ENCODE data around the gene RENBP. TPM values are rescaled to one million over a fixed set of nuclear protein-coding genes. Genes with fewer than 3 reads are reported as not detected.

The RENBP gene
- total RNA-seq, 1 donor, result 11.1 TPM

DNA sequence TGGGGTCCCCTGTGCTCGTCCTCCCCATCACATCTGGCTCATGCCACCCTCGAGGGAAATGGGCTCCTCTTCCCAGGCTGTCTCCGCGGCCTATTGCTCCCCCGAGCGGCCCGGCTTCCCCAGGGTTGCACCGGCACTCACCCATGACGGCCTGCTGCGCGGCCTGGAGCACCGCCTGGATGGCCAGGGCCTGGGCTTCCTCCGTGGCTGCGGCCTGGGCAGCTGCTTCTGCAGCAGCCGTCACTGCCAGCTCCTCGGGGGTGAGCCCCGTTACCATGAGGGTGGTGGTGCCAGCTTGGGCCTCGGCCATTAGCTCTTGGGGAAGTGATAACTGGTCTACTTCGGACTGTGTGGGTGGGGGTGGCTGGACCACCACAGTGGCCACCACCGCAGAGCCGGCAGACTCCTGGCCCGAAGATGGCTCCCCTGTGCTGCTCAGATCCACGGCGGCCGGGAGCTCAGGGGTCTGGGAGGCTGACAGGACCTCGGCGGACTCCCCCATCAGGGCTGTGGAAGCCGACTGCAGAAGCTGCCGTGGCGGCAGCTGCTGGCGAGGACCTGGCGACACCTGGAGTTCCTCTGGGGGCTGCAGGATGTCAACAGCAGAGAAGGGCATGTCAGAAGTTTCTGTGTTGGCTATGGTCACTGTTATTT lies 8.1 kb upstream of the RENBP start:
- Histone ChIP-seq H3K4me1 (ENCODE audit: insufficient read depth, low read length) (peaks cover 5% of the 10 kb centered on the region), H3K9me3 (ENCODE audit: low read depth, low read length) (no peaks in the 10 kb centered on the region), H3K27me3 (ENCODE audit: insufficient read depth, low read length) (no peaks in the 10 kb centered on the region), H3K4me3 (ENCODE audit: low read length) (no peak overlapping the region)

GRCh38 chrX:153951683-153952372 lies 7.4 kb upstream of the RENBP start:
- no peaks in the 10 kb centered on the region for H3K9me3 ChIP-seq (ENCODE audit: low read depth, low read length)
- peaks cover 9% of the 10 kb centered on the region for H3K4me1 ChIP-seq (ENCODE audit: insufficient read depth, low read length)
- H3K27me3 ChIP-seq (ENCODE audit: insufficient read depth, low read length), result no peaks in the 10 kb centered on the region
- H3K4me3 ChIP-seq (ENCODE audit: low read length), result no peak overlapping the region

DNA sequence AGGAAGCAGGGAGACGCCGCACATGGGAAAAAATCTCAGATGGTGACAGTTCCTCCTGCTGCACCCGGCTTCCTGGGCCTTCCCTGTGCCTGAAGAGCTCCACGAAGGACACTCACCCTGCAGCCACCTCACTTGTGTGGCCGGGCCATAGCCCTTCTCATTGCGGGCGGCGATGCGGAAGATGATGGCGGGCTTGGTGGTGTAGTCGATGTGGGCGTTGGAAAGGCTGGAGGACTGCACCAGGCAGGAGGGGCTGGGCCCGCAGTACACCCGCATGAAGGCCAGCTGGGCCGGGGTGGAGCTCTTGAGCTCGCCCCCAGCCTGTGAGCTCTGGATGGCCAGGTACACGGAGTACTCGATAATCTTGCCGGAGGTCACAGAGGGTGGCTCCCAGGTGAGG lies 5.7 kb upstream of the RENBP start:
- peaks cover 12% of the 10 kb centered on the region for H3K4me1 ChIP-seq (ENCODE audit: insufficient read depth, low read length)
- H3K27me3 ChIP-seq (ENCODE audit: insufficient read depth, low read length), result no peaks in the 10 kb centered on the region
- no peak overlapping the region for H3K4me3 ChIP-seq (ENCODE audit: low read length)
- no peaks in the 10 kb centered on the region for H3K9me3 ChIP-seq (ENCODE audit: low read depth, low read length)

GRCh38 chrX:153948847-153949805 lies 4.7 kb upstream of the RENBP start:
- no peaks in the 10 kb centered on the region for H3K9me3 ChIP-seq (ENCODE audit: low read depth, low read length)
- no peak overlapping the region for H3K4me3 ChIP-seq (ENCODE audit: low read length)
- H3K27me3 ChIP-seq (ENCODE audit: insufficient read depth, low read length), result no peaks in the 10 kb centered on the region
- peaks cover 13% of the 10 kb centered on the region for H3K4me1 ChIP-seq (ENCODE audit: insufficient read depth, low read length)

DNA sequence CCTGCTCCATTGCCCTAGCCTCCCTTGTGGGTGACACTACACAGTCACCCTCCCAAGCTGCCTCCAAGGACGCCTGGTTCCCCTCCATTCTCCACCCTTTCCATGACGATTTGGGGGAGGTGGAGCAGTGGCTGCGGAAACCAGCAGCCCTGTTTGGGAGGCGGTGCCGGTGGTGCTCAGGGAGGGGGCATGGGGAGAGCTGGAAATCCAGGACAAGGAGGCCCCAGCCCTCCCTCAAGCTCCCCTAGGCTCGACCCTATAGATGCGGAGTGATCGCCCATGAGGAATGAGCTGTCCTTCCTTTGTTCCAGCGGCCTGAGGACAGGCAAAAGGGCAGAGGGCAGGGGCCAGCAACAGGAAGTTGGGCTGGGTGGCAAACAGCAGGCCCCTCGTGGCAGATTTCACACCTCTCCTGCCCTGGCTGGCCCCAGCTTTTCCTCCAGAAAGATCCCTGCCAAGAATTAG lies 3.6 kb upstream of the RENBP start:
- Histone ChIP-seq H3K27me3 (ENCODE audit: insufficient read depth, low read length) (no peaks in the 10 kb centered on the region), H3K4me1 (ENCODE audit: insufficient read depth, low read length) (peaks cover 24% of the 10 kb centered on the region), H3K4me3 (ENCODE audit: low read length) (no peak overlapping the region), H3K9me3 (ENCODE audit: low read depth, low read length) (no peaks in the 10 kb centered on the region)

GRCh38 chrX:153947009-153947769 lies 2.7 kb upstream of the RENBP start:
- peaks cover 28% of the 10 kb centered on the region for H3K4me1 ChIP-seq (ENCODE audit: insufficient read depth, low read length)
- H3K4me3 ChIP-seq (ENCODE audit: low read length), result no peak overlapping the region
- H3K9me3 ChIP-seq (ENCODE audit: low read depth, low read length), result no peaks in the 10 kb centered on the region
- H3K27me3 ChIP-seq (ENCODE audit: insufficient read depth, low read length), result no peaks in the 10 kb centered on the region

DNA sequence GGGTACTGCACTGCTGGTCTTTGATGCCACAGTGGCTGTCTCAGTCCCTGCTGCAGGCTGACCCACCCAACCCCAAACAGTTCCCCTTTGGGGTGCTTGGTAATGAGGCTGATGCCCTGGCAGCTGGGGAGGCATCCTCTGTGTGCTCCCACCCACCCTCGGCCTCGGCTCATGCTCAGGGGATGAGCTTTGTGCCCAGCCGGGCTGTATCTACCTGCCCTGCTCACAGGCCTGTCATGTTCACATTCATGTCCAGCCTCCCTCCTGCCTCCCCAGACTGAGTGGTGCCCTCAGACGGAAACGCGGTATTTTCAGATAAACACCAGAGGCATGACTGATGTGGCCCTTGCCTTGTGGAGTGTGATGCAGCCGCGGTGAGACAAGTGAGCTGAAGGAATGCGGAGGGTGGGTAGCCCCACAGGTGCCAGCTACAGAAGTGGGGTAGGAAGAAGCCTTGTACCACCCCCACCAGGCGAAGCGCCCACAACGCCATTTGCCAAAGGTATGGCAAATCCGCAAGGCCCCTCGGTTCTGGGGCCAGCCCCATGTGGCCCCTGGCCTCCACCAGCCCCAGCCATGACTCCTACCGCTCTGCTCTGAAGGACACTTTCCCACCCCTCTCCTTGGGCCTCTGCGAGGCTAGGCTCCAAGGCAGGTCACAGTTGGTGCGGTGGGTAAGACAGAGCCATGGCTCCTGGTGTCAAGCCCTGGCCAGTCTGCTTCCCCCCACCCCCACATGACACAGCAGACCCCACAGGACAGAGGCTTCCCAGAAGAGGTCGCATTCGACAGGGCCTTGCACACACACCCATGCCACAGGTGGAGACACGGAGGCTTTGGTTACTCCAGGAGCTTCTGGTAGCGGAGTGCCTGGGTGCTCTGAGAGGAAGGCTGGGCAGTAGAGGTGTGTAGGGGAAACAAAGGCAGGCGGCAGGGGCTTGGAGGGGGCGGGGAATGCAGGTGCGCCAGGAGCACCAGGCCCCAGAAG lies 1.8 kb upstream of the RENBP start:
- H3K4me1 ChIP-seq (ENCODE audit: insufficient read depth, low read length), result peaks cover 34% of the 10 kb centered on the region
- H3K9me3 ChIP-seq (ENCODE audit: low read depth, low read length), result no peaks in the 10 kb centered on the region
- H3K4me3 ChIP-seq (ENCODE audit: low read length), result no peak overlapping the region
- no peaks in the 10 kb centered on the region for H3K27me3 ChIP-seq (ENCODE audit: insufficient read depth, low read length)

- no peaks in the 10 kb centered on the region for H3K27me3 ChIP-seq (ENCODE audit: insufficient read depth, low read length)
- H3K4me1 ChIP-seq (ENCODE audit: insufficient read depth, low read length), result peaks cover 37% of the 10 kb centered on the region
- no peaks in the 10 kb centered on the region for H3K9me3 ChIP-seq (ENCODE audit: low read depth, low read length)
- H3K4me3 ChIP-seq (ENCODE audit: low read length), result peak overlapping the region; percentile 47
Measured at GRCh38 chrX:153944800-153945150, 332 bp upstream of the RENBP start.

- Histone ChIP-seq H3K4me1 (ENCODE audit: insufficient read depth, low read length) (peaks cover 26% of the 10 kb centered on the region), H3K9me3 (ENCODE audit: low read depth, low read length) (no peaks in the 10 kb centered on the region), H3K4me3 (ENCODE audit: low read length) (no peak overlapping the region), H3K27me3 (ENCODE audit: insufficient read depth, low read length) (no peaks in the 10 kb centered on the region)
Measured at GRCh38 chrX:153941336-153942252, 2.8 kb downstream of the RENBP start.

DNA sequence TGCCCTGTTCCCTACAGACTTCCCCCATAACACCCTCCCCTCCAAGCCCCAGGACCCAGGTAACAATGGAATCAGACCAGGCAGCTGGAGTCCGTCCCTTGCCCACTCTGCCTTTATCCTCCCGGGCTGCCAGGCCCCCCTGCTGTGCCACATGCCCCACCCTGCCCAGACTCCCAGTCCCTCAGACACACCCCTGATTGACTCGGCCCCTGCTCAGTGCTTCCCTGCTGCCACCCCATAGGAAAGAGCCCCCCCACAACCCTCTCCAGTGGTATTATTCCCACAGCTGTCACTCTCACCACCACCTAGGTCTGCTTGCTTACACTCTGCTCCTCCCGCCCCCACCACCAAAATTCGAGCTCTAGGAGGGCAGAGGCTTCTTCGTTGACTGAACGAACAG lies 4.9 kb downstream of the RENBP start:
- no peaks in the 10 kb centered on the region for H3K27me3 ChIP-seq (ENCODE audit: insufficient read depth, low read length)
- H3K4me3 ChIP-seq (ENCODE audit: low read length), result no peak overlapping the region
- no peaks in the 10 kb centered on the region for H3K9me3 ChIP-seq (ENCODE audit: low read depth, low read length)
- H3K4me1 ChIP-seq (ENCODE audit: insufficient read depth, low read length), result peaks cover 25% of the 10 kb centered on the region

DNA sequence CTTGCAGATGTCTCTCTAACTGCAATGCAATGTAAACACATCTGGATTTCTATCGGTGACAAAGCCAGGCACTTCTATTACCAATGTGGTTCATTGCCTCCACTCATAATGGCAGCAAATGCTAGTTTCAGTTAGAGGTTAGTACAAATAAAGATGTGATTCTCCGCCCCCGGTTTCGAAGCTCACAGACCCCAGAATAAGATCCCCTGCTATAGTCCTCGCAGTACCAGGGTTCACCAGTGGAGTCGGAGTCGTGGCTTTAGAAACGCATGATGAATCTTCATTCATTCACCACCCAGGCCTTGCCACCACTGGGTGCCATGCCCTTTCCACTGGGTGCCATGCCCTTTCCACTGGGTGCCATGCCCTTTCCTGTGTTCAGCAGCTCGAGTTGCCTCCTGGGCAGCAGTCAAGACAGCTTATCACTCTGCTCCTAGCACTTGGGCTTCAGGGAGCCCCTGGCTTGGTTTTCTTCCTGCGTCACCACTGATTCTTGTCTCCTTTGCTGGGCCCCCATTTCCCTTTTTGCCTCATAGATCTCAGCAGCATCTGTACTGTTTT lies 6.1 kb downstream of the RENBP start:
- Histone ChIP-seq H3K27me3 (ENCODE audit: insufficient read depth, low read length) (no peaks in the 10 kb centered on the region), H3K4me1 (ENCODE audit: insufficient read depth, low read length) (peaks cover 27% of the 10 kb centered on the region), H3K9me3 (ENCODE audit: low read depth, low read length) (no peaks in the 10 kb centered on the region), H3K4me3 (ENCODE audit: low read length) (no peak overlapping the region)

GRCh38 chrX:153937056-153937455 lies 7.4 kb downstream of the RENBP start:
- Histone ChIP-seq H3K27me3 (ENCODE audit: insufficient read depth, low read length) (no peaks in the 10 kb centered on the region), H3K4me3 (ENCODE audit: low read length) (no peak overlapping the region)

More at GRCh38 chrX:153937056-153937455, 7.4 kb downstream of the RENBP start:
- no peaks in the 10 kb centered on the region for H3K9me3 ChIP-seq (ENCODE audit: low read depth, low read length)
- peaks cover 20% of the 10 kb centered on the region for H3K4me1 ChIP-seq (ENCODE audit: insufficient read depth, low read length)

All from mononuclear cell (primary cell).